NCI-H1105 (cell line): Measurements from ENCODE around the gene LRRC61.
"Not testable (repeated sequence)": the region's sequence is repeated elsewhere in the genome, so short reads cannot be mapped to it uniquely, and the experiment has no call there.

ENCODE experiments used
- DNase-seq: peaks from one replicate; lab custom pipeline; 2025; lab: John Stamatoyannopoulos, UW

LRRC61 gene

GRCh38 chr7:150383710-150384397 is 60.7 kb downstream of the LRRC61 start:
- DNase-seq = peak; percentile 69

- DNase-seq = no peak
Observed at GRCh38 chr7:150384406-150385301, 61.5 kb downstream of the LRRC61 start.

- no peak for DNase-seq
Observed at GRCh38 chr7:150385302-150385723, 62.2 kb downstream of the LRRC61 start.

- DNase-seq = not testable (repeated sequence)
Observed at GRCh38 chr7:150385884-150386283, 62.7 kb downstream of the LRRC61 start.
